COLO668 (cell line): Measurements from ENCODE around the gene MMADHC.

ENCODE experiments used
- DNase-seq: peaks from one replicate; lab custom pipeline; 2025; ENCODE audit not compliant: unreplicated experiment; lab: John Stamatoyannopoulos, UW

MMADHC gene

GRCh38 chr2:149587220-149587949 lies at the start of gene MMADHC:
TSS of gene MMADHC (minus strand) at chr2:149587775. CDS start at chr2:149587097, 678 bp downstream.
- DNase-seq, result peak; percentile 97

DNA sequence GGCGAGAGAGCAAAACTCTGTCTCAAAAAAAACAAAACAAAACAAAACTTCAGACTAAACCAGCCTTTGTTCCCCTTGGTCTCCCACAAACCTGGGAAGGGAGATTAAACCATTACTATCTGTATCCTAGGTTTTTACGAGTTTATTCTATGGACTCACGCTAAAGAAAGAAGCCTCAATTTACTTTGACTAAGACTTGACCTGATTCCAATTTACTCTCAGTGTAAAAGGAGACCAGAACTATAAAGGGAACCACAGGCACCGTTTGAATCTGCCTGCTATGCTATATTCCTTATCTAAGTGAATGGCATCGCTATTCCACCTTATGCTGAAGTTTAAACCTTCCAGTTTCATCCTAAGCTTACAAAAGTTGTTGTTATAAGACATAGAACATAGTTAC lies 46.5 kb upstream of the MMADHC start:
- DNase-seq, result no peak

- no peak for DNase-seq
These were observed 42.9 kb upstream of the MMADHC start for GRCh38 chr2:149630445-149630844.

DNA sequence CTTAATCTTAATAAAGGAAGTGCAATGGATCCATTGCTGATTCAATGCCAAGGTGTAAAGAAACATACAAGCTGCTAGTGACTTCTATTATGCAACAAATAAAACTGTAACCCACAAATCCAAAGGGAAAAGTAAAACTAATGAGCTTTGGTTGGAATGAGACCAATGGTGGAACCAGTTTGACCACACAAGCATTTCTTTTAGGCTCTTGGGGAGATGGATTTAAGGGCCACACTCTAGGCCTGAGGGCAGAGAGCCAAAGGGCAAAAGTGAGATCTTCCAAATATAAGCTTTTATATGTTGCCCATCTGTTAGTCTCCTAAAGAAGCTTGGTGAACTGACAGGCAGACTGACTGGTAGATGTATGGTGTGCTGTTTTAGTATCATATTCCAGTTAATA lies 41.5 kb upstream of the MMADHC start:
- DNase-seq, result no peak

GRCh38 chr2:149627111-149627801 lies 39.7 kb upstream of the MMADHC start:
- no peak for DNase-seq

DNA sequence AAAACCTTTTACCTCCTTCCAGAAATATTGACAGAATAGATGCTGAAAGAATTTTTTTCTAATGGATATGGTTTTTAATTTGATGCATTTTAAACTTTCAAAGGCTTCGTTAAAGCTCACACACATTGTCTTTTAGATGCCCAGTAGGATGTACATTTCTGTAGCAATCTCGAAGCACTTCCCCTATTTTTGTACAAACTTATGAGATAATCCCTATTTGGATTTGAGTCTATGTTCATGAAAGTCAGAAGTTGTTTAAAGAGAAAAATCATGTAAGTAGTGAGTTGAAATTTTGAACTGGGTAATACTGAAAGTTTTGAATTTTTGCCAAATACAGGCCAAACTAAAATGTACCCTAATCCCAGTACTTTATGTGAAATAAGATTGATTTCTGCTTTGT lies 38.1 kb upstream of the MMADHC start:
- DNase-seq, result no peak

DNA sequence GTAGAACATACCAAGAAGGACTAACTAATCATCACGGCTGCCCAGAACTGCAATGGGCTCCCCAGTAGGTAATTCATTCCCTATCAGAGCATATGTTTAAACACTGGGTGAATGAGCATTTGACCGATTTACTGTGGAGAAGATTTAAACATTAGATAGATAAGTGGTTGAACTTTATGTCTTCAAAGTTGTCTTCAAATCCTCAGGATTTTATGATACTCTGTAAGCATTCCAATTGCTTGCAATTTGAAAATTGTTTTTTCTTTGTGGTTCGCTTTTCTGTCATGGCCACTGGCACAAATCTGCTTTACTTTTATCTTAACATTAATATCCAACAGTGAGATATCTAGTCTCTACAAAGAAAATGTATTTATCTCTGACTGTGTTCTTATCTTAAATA lies 37.7 kb upstream of the MMADHC start:
- DNase-seq, result no peak

DNA sequence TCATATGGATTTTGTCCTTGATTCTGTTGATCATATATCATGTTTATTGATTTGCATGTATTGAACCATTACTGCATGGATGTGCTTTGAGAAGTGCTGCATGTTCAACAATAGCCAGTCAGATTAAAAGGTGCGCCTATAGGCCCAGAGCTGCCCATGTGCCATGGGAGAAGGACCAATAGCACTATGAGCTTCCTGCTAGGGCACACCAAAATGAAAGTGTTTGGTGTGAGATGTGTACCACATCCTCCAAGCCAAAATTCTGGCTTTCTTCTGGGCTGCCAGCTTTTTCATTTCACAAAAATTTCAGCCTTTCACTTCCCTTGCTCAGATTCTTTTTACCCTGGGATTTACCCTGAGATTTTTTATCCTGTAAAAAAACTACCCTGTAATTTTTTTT lies 34.8 kb upstream of the MMADHC start:
- DNase-seq, result no peak

- DNase-seq, result no peak
These were observed 29.9 kb upstream of the MMADHC start for GRCh38 chr2:149617476-149617875.

GRCh38 chr2:149616681-149617456 lies 29.3 kb upstream of the MMADHC start:
- DNase-seq, result no peak

GRCh38 chr2:149613704-149614103 lies 26.1 kb upstream of the MMADHC start:
- no peak for DNase-seq

- no peak for DNase-seq
These were observed 24.5 kb upstream of the MMADHC start for GRCh38 chr2:149612122-149612521.

DNA sequence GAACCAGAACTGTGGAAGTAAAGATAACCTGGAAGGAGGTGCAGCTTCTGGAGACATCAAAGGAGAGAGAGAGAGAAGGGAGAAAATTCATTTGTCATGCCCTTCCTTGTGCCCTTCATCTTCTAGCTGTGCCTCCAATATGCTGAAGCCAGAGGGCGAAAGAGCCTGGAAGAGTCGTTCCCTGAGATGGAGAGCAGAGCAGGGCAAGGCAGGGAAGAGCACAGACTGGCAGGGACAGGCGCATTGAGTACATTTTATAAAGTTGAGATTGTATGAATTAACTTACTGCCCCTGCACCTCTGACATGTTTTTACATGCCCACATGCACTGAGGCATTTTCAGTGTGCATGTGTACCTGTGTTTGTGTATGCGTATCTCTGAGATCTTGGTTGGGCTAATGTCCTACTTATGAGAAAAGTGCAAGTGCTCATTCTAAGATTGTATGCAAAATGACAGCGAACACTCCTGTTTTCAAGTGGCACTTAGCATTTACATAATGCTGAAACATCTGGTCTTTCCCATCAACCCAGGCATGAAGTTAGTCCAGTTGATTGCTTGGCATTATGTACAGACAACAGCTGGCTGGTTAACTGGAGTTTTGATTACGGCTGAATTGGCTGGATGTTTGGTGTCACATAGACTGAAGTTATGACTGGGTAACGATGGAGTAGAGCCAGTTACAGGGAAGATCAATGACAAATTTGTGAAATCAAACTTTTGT lies 23.7 kb upstream of the MMADHC start:
- DNase-seq, result no peak

- no peak for DNase-seq
These were observed 18.8 kb upstream of the MMADHC start for GRCh38 chr2:149606251-149606811.

GRCh38 chr2:149603248-149603647 lies 15.7 kb upstream of the MMADHC start:
- no peak for DNase-seq

DNA sequence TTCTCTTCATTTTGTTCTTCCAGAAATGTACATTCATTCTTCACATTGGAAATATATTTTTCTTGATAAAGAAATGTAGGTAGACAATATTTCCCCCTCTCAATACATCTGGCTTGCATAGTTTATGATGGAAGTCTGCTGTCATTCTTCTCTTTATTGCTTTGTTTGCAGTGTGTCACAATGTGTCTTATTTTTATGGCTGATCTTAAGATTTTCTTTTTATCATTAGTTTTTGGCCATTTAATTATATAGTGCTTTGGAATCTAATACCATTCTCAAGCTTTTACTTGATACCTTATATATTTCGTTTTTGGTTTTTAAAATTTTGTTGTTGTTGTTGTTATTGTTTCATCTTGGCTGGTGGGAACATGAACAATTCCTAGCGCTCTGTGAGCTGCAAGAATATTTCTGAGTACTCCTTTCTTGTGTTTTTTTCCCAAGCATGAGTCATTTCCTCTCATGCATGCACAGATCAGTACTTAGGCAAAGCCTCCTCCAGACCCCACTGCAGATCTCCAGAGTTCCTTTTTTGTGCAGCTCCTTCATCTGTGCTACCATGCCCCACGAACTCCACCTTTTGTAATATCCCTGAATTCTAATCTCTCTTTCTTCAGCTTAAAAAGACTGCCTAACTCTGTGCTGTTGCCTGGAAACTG lies 13.7 kb upstream of the MMADHC start:
- DNase-seq, result no peak

DNA sequence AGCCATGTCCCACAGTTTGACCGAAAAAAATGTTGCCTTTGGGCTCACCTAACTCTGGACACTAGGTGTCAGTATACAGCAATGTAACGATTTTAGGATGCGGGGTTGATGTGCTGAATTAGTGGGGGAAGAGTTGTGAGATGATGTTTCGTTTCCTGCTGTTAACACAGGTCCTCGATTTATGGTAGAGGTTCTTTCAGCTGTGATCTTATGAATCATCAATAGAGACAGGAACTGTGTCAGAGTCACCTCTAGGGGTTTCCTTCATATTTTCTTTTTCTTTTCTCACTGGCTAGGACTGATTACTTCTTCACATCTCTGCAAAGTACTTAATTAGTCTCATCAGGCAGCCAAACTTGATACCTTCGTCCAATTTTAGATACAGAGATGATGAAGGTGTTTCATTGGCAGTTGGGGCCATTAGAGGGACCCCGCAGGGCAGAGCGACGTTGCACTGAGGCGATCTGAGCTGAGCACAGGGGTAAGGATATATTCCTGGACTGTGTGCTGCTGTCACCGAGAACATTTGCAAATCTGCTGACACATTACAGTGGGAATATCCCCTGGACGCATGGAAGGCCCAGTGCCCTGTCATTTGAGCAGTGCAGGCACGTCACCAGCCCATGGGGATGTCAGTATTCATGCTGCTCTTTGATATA lies 10.2 kb upstream of the MMADHC start:
- peak; percentile 37 for DNase-seq

DNA sequence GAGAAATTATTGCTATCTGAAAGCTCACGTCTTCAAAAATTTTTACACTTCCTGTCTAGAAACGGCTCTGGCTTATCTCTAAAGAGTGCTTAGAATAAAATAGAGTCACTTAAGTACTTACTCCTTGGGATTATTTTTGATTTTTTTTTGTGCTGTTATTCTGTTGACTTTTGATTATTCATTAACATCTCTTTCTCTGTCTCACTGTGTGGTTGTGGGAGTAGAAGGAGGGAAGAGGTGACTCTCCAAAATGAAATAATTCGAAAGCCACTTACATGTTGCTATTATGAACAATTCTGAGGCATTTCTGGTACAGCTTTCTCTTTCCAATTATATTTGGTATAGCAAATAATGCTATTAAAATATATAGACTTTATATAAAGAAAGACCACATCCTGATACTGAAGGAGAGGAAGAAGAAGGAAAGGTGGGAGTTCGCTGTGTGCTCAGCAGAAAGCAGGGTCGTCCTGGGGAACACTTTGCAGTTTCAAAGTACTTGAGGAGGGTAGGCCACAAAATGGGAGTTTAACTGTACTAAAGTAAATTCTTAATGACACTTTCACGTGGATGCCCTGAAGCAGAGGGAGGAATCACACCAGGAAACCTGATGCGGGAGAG lies 9.6 kb upstream of the MMADHC start:
- DNase-seq, result no peak

DNA sequence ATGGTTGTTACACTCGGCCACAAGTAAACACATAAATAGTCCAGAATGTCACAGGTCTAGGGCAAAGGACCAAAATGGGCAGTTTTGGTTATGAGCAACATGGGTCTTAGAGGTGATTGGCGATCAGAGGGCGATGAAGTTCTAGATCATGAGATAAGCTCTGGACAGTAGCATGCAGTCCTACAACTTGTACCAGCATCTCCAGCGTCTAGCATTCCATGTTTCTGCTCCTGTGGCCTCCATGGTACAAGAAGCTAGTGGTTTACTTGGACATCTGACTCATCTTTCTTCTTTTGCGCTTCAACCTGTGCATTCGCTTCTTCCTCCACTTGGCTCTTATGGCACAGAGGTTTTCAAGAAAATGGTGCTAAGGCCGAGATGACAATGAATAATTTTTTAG lies 8.9 kb upstream of the MMADHC start:
- no peak for DNase-seq
